Right atrium auricular region (tissue), 2 donors: ENCODE results near the gene ZNF107. TPM values are rescaled to one million over a fixed set of nuclear protein-coding genes. Genes with fewer than 3 reads are reported as not detected.

ENCODE experiments used
- DNase-seq: peaks from one replicate; pipeline ENCODE4 v3.0.0-alpha.2; 2019; ENCODE audit warnings: low spot score
- H3K27ac ChIP-seq, 2 donors: fragments of 200-600 bp; sonication (generic); 1 replicate in 1 of 2; 2 replicates in 1 of 2; pipeline ENCODE4 v1.5.1; 2016 to 2019
- H3K27me3 ChIP-seq, 2 donors: fragments of 200-600 bp; sonication (generic); one replicate each; pipeline versions ENCODE4 v1.5.1 to v1.6.0; 2017 to 2019
- H3K36me3 ChIP-seq: fragments of 200-600 bp; sonication (generic); one replicate; pipeline ENCODE4 v1.5.1; 2016
- H3K4me1 ChIP-seq, 2 donors: fragments of 200-600 bp; sonication (generic); one replicate each; pipeline versions ENCODE4 v1.5.1 to v1.6.0; 2017 to 2019
- H3K4me3 ChIP-seq, 2 donors: fragments of 200-600 bp; sonication (generic); 1 replicate in 1 of 2; 2 replicates in 1 of 2; pipeline ENCODE4 v1.5.1; 2017 to 2019; ENCODE audit warnings: mild to moderate bottlenecking in 1 of 2, moderate library complexity in 1 of 2
- H3K9me3 ChIP-seq, 2 donors: fragments of 200-600 bp; sonication (generic); one replicate each; pipeline ENCODE4 v1.5.1; 2019
- CTCF ChIP-seq, 2 donors: fragments of 200-600 bp; sonication (generic); IDR thresholded peaks; one replicate each; pipeline ENCODE4 v1.5.1; 2019; ENCODE audit warnings: antibody characterized with exemption in 2 of 2
- microRNA-seq, 2 donors: library from miRNA; unstranded; fragments of <30 nt; microRNA quantifications; one replicate each; pipeline ENCODE4, GENCODE V29; 2016 to 2017; ENCODE audit warnings: borderline number of aligned reads in 2 of 2, borderline replicate concordance in 1 of 2
- total RNA-seq, 2 donors: library from RNA; depleted of rRNA; stranded (reverse); fragments of >200 nt; gene quantifications; one replicate each; pipeline ENCODE4 v1.1.0, GENCODE V29; 2016

The ZNF107 gene
- total RNA-seq, 2 donors from 2014 or later = 0.98 to 2.0 TPM

- no peaks in the 10 kb centered on the region for H3K36me3 ChIP-seq
- H3K9me3 ChIP-seq = peaks cover 0 to 9% of the 10 kb centered on the region in 2 donors
- no peak overlapping the region for H3K4me3 ChIP-seq
- DNase-seq = no peak
- TF ChIP-seq CTCF (IDR thresholded peaks at IDR 0.05) = no peak
- H3K27ac ChIP-seq = no peak overlapping the region
- H3K27me3 ChIP-seq = no peaks in the 10 kb centered on the region
- peaks cover 0 to 6% of the 10 kb centered on the region in 2 donors for H3K4me1 ChIP-seq
Observed at GRCh38 chr7:64747802-64748201, 81.9 kb downstream of the ZNF107 start.

- no peak for TF ChIP-seq CTCF (IDR thresholded peaks at IDR 0.05)
- Histone ChIP-seq H3K27me3 (no peaks in the 10 kb centered on the region), H3K36me3 (no peaks in the 10 kb centered on the region), H3K4me3 (no peak overlapping the region), H3K9me3 (peaks cover 0 to 4% of the 10 kb centered on the region in 2 donors), H3K4me1 (no peaks in the 10 kb centered on the region), H3K27ac (no peak overlapping the region)
- no peak for DNase-seq
Observed at GRCh38 chr7:64753032-64753431, 87.1 kb downstream of the ZNF107 start.

GRCh38 chr7:64755865-64756264 lies 89.9 kb downstream of the ZNF107 start:
- no peak for DNase-seq
- Histone ChIP-seq H3K36me3 (no peaks in the 10 kb centered on the region), H3K9me3 (no peaks in the 10 kb centered on the region), H3K4me3 (no peak overlapping the region), H3K4me1 (no peaks in the 10 kb centered on the region), H3K27me3 (no peaks in the 10 kb centered on the region), H3K27ac (no peak overlapping the region)
- no peak for TF ChIP-seq CTCF (IDR thresholded peaks at IDR 0.05)

- no peak overlapping the region for H3K27ac ChIP-seq
- H3K27me3 ChIP-seq = no peaks in the 10 kb centered on the region
- no peak overlapping the region for H3K4me3 ChIP-seq
- no peaks in the 10 kb centered on the region for H3K9me3 ChIP-seq
- H3K4me1 ChIP-seq = no peaks in the 10 kb centered on the region
- TF ChIP-seq CTCF (IDR thresholded peaks at IDR 0.05) = no peak
- DNase-seq = no peak
- no peaks in the 10 kb centered on the region for H3K36me3 ChIP-seq
Observed at GRCh38 chr7:64758151-64758550, 92.2 kb downstream of the ZNF107 start.

Small RNA genes lying within 50 kb of the gene (microRNA-seq; reads per million reads assigned to microRNA genes)
- gene MIR6839 = 0.71 reads per million in 2 donors

Other genes with a start within 250 kb of the ZNF107 start
- 10 to 100 TPM in 1 of 2 donors, 1 to 10 TPM in 1; 9.6 to 21.5 TPM for gene ZNF680, start 103.1 kb upstream of the ZNF107 start, total RNA-seq
- 1 to 10 TPM; 3.1 to 7.6 TPM for gene ZNF138, start 128.3 kb downstream of the ZNF107 start, total RNA-seq
- gene ZNF273, start 237.1 kb downstream of the ZNF107 start, total RNA-seq = 1 to 10 TPM; 1.1 to 1.6 TPM